ENCODE results near the gene PYGB.

The PYGB gene

DNA sequence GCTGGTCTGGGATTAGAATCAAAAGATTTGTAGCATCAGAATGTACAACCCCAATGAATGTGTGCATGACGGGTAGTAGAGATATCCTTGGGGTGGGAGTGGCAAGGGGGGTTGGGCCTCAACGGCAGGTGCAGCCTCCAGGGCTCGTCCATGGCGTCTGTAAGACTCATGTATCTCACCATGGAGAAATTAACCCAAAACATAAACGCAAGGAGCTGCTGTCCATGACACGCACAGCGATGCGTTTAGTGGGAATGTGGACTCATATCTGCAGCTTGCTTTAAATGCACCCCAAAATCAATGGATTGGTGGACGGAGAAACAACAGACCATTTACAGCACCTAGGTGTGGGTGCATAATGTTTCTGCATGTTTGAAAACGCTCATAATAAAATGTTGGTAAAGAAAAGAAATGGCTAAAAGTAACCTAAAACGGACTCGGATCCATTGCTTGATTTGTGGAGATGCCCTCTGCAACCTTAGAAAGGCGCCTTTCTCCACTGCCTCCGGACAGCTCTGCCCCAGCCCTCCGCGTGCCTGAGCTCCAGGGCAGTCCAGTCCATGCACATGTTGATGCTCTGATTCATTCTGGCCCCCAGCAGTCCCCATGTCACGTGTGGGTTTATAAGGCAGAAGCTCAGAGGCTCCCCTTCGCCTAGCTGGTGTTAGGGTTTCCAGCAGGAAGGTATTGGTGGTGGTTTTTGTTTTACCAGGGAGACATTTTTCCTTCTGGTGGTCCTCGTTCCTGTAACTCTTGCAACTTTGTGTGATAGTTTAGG lies 24.5 kb downstream of the PYGB start:
- TF ChIP-seq, protein P1, sequence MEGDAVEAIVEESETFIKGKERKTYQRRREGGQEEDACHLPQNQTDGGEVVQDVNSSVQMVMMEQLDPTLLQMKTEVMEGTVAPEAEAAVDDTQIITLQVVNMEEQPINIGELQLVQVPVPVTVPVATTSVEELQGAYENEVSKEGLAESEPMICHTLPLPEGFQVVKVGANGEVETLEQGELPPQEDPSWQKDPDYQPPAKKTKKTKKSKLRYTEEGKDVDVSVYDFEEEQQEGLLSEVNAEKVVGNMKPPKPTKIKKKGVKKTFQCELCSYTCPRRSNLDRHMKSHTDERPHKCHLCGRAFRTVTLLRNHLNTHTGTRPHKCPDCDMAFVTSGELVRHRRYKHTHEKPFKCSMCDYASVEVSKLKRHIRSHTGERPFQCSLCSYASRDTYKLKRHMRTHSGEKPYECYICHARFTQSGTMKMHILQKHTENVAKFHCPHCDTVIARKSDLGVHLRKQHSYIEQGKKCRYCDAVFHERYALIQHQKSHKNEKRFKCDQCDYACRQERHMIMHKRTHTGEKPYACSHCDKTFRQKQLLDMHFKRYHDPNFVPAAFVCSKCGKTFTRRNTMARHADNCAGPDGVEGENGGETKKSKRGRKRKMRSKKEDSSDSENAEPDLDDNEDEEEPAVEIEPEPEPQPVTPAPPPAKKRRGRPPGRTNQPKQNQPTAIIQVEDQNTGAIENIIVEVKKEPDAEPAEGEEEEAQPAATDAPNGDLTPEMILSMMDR (IDR thresholded peaks at IDR 0.05; ENCODE audit: low read depth, low read length): no peak
- no peak overlapping the region for H3K4me3 ChIP-seq (replicated peaks in 1 of 2; ENCODE audit: low read depth in 2 of 2, low read length in 2 of 2)
- DNase-seq (ENCODE audit: low read depth in 2 of 2): no peak

- no peak for DNase-seq (ENCODE audit: low read depth in 2 of 2)
- no peak overlapping the region for H3K4me3 ChIP-seq (replicated peaks in 1 of 2; ENCODE audit: low read depth in 2 of 2, low read length in 2 of 2)
- TF ChIP-seq, protein P1 (IDR thresholded peaks at IDR 0.05; ENCODE audit: low read depth, low read length): no peak
Observed at GRCh38 chr20:25273046-25273445, 25.2 kb downstream of the PYGB start.

DNA sequence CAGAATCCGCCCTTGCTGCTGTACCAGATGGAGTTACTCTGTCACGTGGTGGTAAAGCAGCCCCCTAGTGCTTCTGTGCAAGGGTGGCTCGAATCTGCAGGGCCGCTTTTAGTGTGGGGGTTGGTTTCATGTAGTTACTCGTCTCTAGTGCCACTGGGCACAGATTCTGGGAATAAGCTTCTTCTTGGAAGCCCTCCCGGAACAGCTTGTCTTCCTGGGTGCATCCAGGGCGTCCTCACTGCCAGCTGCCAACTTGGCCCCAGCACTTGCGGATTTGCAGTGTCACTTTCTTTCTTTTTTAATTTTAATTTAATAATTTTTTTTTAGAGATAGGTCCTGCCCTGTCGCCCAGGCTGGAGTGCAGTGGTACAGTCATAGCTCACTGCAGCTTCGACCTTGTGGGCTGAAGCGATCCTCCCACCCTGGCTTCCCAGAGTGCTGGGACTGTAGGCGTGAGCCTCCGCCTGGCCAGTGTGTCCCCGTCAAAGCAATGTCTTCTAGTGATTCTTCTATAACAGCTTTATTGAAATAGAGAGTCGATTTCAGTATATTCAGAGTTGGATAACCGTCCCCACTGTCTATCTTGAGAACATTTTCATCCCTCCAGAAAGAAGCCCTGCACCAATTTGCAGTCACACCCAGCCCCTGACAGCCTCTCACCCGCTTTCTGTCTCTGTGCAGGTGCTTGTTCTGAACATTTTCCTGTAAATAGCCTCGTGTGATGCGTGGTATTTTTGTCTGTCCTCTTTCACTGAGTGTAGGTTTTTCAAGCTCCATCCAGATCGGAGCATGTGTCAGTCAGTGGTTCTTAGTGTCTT lies 25.9 kb downstream of the PYGB start:
- DNase-seq (ENCODE audit: low read depth in 2 of 2): no peak
- TF ChIP-seq, protein P1 (IDR thresholded peaks at IDR 0.05; ENCODE audit: low read depth, low read length): no peak
- H3K4me3 ChIP-seq (replicated peaks in 1 of 2; ENCODE audit: low read depth in 2 of 2, low read length in 2 of 2): no peak overlapping the region

DNA sequence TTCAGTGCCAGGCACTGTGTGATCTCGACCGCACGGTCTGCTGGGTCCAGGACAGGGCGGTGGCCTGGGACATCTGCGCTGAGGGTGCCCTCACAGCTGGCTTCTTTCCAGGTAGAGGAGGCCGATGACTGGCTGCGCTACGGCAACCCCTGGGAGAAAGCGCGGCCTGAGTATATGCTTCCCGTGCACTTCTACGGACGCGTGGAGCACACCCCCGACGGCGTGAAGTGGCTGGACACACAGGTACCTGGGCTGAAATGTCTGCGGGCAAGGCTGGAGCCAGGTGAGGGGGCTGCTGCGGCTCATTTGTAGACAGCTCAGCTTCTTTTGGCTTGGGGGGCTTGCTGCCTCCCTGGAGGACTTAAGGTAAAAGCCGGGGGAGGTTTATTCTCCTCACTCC lies 26.6 kb downstream of the PYGB start:
- TF ChIP-seq, protein P1 (IDR thresholded peaks at IDR 0.05; ENCODE audit: low read depth, low read length): no peak
- DNase-seq (ENCODE audit: low read depth in 2 of 2): no peak
- no peak overlapping the region for H3K4me3 ChIP-seq (replicated peaks in 1 of 2; ENCODE audit: low read depth in 2 of 2, low read length in 2 of 2)

DNA sequence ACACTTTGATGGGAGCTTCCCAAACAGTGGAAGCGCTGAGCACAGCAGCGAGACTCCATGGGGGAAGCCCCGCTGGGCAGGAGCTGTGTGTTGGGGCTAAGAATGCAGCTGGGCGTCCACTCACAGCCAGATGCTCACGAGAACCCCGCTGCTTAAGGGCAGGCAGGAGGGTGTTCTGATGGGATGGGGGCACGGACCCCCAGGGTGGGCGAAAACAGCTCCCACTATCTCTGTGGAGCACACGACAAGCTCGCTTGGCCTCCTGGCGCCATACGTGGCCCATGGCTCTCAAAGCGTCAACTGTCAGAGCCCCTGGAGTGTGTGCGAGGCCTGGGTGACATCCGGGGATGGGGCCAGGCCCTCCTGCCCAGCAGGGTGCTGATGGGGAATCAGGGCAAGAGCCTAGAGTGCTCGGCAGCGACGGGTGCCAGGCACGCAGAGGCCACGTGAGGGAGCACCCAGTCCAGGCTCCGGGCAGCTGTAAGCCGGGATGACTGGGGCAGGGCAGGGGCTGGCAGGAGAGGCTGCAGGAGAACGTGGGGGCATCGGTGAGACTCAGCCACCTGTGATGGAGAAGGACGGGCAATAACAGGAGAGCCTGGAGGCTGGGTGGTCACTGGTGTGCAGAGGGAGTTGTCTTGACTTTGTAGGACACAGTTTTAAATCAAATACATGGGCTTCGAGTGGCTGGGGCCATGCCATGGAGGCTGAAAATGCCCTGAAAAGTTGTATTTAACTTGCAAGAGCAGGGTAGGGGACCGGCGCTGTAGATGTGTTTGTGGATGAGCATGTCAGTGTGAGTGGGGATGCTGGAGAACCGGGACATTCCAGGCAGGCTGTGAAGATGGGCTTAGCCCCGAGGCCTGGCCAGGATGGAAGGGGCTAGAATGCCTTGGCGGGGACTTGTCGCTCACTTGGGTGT lies 27.3 kb downstream of the PYGB start:
- TF ChIP-seq, protein P1 (IDR thresholded peaks at IDR 0.05; ENCODE audit: low read depth, low read length): no peak
- DNase-seq (ENCODE audit: low read depth in 2 of 2): no peak
- H3K4me3 ChIP-seq (replicated peaks in 1 of 2; ENCODE audit: low read depth in 2 of 2, low read length in 2 of 2): no peak overlapping the region

GRCh38 chr20:25275813-25276532 lies 28.1 kb downstream of the PYGB start:
- no peak overlapping the region for H3K4me3 ChIP-seq (replicated peaks in 1 of 2; ENCODE audit: low read depth in 2 of 2, low read length in 2 of 2)
- TF ChIP-seq, protein P1 (IDR thresholded peaks at IDR 0.05; ENCODE audit: low read depth, low read length): no peak
- DNase-seq (ENCODE audit: low read depth in 2 of 2): no peak

All from cardiac fibroblast (primary cell).